Colon (tissue), 2 donors: ENCODE measurements around the gene EYA4.
"Not testable (repeated sequence)": the region's sequence is repeated elsewhere in the genome, so short reads cannot be mapped to it uniquely, and the experiment has no call there.

Experiments used
- FAIRE-seq: peaks from 2 replicates; lab custom pipeline; 2012; peaks lifted over from hg19 to GRCh38; lab: Jason Lieb, UNC
- donor health status: control.
- donor health status: control.

Gene EYA4

DNA sequence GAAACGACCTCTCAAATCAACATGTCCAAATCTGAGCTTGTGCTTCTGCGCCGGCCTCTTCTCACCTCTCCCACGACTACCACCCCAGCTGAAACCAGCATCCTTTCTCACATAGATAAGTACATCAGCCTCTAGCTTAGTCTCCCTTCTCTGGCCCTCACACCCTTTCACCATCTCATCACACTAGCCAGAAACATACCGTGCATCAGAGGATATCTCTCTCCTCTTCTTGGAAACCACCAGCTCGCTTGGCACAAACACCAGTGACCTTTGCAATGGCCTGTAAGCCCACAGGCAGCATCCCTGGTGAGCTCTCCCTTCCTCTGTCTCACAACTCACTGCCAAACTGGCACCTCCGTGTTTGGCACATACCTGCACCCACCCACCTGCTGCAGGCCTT, 291.8 kb downstream of the EYA4 start:
- FAIRE-seq, result no peak

DNA sequence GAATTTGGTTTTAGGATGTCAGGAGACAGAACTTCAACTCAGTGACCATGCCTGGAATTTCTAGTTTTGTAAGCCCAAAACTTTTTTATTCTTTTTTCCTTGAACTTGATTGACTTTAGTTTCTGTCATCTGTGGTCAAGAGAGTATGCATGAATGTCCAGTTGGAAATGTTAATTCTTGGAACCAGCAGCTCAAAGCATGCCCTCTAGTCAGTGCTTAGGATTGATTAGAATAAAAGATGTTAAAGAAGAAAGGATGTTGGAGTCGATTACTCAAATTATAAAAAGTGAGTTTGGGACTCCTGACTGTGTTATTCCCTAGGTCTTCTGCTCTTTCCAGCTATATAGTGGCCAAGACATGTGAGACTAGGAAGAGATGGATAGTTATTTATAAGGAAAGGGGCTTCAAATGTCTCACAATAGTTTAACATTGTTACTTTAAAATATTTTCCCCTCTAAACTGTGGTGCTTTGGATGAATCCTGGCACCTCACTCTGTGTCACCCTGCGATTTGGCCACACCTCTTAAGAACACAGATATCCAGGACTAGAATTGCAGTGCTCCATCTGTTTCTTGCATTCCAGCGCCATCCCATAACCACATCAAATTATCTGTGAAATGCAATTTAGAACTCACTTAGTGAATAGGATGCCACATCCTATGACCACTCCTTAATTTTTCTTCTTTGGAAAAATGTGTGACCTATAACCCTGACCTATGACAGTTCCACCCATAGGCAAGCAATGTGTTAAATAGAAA, 298.5 kb downstream of the EYA4 start:
- FAIRE-seq, result no peak

DNA sequence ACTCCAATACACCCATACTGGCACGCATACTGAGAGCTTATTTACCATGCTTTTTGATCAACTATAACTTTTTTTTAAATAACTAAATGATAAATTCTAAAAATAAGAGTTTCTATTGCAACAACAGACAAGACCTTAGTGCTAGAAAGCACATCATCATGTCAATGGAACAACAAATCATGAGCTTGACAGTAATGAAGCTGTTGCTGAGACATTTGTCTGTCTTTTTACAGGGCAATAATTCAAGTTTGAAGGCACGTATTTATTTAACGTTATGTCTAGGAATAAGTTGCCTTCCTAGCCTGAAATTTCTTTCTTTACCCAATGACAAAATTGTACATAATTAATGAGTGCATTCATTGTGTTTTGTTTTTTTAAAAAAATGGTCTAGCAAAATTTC, 299.2 kb downstream of the EYA4 start:
- no peak for FAIRE-seq

DNA sequence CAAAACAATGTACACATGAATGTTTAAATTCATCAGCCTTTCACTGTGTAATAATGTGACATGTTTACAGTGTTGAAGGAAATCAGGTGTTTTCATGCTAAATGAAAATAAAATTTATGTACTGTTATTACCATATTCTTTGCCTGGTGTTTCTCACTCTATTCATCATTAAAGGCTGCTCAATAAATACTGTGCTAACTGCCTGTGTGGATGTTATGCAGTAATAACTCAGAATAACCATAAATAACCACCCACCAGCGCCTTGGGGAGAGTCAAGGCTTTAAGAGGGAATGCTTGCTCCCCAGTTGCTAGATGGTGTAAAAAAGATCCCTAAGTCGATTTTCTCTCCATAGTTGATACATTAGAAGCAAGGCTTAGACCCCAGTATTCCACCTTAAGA, 299.9 kb downstream of the EYA4 start:
- no peak for FAIRE-seq

DNA sequence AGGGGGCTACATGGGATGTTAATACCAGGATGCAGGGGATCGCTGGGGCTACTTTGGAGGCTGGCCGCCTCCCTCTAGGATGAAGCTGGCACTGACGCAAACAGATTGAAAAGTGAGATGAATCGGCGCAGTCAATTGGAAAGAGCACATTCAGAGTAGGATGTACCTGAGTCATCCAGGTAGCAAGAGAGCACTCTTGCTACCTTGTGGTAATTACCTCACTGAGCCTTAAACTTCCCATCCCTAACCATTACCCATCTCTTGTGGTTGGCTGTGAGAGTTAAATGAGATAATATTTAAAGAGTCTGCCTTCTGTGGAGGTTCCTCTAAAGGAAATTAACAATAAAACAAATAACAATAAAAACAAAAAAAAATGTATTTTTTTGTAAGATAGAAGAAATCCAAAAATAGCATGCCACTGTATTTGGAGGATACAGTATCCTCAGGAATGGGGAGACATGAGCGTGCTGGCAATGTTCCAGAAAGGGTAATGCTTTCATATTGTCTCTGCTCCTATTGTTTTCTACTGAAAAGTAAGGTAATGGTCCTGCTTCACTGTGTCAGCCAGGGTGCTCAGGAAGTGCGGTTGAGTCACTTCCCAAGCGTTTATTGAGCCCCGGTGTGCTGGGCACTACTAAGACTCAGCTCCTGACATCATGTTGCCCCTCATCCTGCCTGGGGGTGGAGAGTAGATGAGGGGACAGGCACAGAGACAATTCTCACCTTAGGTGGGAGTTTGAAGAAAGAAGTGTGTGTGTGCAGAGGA, 301.1 kb downstream of the EYA4 start:
- no peak for FAIRE-seq

DNA sequence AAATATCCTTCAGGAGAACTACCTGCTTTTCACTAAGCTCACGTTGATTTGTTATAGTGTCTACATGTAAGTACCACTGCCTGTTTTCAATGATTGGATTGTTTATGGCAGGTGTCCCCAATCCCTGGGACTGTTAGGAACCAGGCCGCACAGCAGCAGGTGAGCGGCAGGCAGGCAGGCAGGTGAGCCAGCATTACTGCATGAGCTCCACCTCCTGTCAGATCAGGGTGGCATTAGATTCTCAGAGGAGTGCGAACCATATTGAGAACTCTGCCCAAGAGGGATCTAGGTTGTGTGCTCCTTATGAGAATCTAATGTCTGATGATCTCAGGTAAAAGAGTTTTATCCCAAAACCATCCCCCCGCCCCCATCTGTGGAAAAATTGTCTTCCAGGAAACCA, 303.3 kb downstream of the EYA4 start:
- FAIRE-seq, result no peak

DNA sequence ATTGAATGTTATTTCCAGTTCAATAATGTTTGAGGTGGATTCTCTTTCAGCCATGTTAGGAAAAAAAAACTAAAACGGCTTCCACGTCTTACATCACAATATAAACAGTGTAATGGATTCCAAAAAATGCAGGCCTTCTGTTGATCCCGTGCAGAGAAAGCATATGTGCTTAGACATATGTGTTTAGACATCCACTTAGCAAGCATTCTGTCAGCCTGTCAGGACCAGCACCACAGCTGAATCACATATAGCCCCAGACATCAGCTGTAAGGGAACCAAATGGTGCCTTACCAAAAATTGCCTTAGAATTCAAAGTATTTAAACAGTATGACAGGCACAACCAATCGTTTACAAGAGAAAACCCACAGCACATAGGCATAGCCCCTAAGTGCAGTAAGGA, 304.9 kb downstream of the EYA4 start:
- FAIRE-seq, result no peak

DNA sequence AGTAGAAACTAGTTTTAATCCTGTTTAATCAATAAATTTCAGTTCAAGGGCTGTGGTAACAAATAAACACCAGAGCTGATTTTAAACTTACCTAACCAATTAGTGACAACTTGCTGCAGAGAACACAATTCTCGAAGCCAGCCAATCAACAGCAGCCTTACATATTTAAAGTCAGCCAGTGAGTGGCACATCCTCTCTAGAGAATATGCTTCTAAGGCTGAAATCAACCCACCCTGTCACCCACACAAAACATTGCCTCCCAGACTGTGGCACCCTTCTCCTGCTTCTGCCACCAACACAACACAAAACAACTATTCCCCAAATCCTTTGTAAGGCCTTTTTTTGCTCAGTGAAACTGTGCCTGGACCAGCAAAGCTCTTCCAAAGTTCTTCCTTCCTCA, 306.0 kb downstream of the EYA4 start:
- FAIRE-seq, result no peak

DNA sequence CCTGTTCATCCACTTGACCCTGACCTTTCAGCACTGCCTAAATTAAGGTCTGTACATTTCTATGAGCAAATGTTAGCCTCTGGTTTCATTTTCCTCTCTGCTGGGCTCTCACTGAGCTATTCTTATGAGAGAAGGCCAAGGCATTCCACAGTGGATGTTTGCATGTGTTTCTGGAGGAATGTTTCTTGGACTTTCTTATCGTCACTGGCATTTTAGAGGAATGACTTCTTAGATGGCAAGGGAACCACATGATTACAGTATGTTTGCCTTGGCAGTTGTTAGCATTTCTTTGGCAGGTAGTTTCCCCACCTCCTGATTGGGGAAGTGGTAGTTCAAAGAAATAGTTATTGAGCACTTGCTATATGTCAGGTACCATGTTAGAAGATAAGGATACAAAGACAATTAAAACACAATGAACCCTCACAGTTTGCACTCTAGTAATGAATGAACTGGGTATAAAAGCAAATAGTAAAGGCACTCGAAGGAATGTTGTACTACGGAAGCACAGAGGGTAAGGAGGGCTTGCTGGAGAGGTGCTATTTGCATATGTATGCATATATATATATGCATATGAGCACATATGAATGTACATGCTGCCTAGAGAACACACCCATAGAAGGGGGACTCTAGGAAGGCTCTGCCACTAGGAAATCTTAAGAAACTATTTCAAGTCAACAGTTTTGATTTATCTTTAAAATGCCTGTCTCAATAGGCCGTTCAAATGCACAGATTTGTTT, 307.4 kb downstream of the EYA4 start:
- no peak for FAIRE-seq

DNA sequence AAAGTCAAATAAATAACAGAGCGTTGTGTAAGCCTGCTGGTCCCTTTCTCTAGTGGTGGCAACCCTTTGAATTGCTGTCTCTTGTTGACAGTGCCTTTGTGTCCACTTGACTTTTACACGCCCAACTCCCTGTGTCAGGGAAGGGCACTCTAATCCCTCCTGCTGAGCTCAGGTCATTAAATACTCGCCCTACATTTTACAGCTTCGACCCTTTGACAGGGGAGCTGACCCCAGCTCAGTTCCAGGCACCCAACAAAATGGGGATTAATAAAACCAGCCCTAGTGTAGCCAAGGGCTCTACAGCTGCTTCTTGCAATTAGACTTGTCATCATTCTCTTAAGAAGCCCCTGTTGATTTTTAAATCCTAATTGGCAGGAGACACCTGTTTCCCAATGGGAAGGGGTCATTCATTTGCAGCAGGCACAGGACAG, 308.2 kb downstream of the EYA4 start:
- no peak for FAIRE-seq

DNA sequence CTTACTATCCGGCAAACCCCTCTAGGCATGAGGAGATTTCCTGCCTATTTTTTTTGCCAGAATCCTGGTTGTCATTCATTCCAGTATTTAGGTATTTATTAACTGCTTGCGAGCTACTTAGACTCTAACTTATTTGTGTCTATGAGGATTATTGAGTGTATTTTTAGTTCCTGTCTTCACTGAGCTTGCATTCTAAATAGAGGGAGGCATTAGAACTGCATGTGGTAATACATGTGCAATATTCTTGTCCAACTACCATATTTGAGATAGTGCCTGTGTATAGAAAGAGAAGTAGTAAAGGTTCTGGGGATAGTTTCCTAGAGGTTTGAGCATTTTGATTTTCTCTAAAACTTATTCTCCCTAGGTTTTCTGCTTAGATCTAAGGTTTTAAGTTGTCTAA, 308.9 kb downstream of the EYA4 start:
- FAIRE-seq, result no peak

DNA sequence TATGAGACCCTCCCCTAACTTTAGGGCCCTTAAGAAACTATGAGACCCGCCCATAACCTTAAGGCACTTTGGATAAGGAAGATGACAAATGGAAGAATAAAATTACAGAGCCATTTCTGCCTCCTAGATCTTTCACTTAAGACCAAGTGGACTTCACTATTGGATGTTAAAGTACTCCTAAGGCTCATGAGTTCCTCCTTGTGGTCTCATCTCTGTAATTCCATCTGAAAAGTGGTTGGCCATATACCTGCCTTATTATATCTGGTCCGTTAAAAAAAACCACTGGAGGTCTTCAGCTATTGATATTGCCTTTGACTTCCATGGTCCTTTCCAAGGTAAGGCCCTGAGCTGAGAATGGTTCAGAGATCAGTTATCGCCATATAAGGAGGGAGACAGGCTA, 310.3 kb downstream of the EYA4 start:
- no peak for FAIRE-seq

DNA sequence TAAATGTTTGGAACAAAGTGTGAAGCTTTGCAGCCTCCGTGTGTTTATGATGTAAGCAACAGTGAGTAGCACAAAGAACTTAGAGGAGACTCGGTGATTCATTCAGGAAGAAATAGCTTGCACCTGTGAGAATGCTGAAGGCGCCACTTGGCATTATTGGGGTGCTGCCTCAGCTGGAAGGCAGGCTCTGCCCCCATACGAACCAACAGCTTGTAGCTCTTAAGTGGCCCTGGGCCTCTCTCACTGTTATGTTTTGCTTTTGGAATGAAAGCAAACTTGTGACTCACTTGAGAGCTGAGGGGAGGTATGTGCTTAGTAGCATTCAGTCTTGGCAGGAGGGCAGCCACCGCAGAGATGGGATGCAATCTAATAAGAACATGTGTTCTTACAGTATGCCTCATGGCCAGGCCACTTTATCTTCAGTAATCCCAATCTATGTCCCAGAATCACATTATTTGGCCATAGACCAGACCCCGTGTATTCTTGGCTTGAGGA, 310.7 kb downstream of the EYA4 start:
- FAIRE-seq, result no peak

DNA sequence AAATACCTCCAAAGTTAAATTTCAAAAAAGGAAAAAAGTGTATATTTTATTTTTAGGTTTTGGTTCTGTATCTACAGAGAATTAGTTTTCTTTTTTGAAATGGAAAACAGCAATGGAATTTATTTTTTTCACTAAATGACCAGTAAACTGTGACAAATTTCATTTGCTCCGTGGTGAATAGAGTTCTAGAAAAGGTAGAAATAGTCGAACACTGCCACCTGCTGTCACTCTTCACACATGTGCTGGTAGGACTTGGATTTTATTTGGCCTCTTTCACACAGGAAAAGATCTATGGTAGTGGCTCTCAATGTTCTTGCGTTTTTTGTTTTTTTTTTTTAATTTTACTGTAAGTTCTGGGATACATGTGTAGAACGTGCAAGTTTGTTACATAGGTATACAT, 312.5 kb downstream of the EYA4 start:
- peak; percentile 18 for FAIRE-seq

DNA sequence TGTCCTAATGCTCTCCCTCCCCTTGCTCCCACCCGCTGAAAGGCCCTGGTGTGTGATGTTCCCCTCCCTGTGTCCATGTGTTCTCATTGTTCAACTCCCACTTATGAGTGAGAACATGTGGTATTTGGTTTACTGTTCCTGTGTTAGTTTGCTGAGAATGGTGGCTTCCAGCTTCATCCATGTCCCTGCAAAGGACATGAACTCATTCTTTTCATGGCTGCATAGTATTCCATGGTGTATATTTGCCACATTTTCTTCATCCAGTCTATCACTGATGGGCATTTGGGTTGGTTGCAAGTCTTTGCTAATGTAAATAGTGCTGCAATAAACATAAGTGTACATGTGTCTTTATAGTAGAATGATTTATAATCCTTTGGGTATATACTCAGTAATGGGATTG, 313.0 kb downstream of the EYA4 start:
- not testable (repeated sequence) for FAIRE-seq

DNA sequence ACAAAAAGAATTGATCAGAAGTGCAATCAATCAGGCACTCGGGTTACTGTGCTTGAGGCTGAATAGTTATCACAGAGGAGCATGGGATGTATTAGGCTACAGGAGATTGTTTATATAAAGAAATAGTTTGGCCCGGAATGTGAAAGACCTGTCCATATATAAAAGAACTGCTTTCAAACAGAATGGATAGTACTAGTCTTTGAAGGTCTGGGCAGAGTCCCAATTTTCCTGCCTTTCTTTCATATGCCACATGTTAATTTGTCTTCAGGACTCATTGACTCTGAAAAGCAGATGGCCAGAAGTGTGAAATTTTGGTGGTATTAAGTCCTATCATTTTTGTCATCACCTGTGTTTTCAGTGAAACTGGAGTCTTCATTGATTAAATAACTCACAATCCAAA, 314.5 kb downstream of the EYA4 start:
- no peak for FAIRE-seq

DNA sequence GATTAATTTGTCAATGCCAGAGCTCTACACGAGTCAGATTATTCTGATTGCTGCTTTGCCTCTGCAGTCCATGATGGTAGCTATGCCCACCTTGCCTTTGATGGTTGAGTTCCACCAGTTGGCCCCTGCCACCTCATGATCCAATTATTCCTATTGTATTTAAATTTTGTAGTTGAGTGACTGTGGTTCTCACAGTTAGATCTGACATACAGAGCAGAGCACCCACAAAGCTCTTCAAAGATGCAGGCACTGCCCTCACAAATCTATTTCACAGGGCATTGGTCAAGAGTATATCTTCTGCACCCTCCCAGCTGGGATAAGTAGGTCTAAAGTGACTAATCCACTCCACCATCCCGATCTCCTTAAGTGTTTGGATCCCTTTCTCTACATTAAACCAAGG, 318.8 kb downstream of the EYA4 start:
- no peak for FAIRE-seq

DNA sequence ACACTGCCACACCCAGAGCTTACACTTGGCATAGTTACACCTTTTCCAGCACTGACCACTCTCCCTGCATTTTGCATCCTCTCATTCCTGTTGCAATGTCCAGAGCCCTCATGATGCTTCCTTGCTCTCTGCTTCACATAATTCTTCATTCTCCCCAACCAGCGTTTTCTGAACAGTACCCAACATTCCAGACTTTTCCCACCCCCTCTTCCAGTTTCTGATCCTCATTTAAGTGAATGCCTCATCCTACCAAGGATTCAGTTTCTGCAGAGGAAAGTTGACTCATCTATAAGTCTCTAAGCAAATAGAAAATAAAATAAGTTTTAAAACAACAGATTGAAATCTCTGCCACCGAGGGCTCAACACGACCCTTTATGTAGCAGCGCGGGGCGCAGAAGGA, 326.5 kb downstream of the EYA4 start:
- no peak for FAIRE-seq

DNA sequence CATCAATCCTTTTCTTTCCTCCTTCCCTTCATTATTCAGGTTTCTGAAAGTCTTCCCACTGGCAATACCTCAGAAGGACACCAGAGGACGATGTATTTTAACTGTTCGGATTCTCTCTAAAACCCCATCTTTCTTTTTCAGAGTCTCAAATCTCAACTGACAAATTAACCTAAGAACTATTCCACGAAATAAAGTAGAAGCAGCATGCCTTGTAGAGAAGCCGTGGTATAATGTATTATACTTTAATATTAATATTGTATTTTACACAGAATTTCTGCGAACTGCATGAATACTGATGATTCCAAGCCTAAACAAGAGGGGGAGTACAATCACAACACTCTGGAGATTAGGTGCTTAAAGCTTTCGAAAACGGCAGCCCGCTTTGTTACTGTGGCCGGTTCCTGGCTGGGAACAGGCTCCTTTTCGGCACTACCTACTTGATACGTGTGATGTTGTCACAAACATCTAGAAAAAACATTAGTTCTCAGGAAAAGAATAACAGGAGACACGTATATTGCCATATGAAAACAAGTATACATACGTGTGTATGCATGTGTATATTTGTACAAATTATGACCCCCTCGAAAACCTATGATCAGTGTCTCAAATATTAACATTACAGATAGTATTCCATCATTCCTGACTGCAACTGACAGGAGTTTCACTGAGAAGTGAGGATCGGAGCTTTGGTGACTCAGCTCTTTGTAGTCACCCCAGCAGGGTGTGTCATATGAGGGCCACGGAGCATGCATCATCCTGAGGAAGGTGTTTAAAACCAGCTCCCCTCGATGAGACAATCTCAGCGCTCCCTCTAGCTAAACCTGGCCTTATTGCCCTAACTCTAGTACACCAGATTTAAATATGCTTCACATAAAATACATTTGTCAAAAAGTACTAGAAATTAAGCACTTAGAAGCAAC, 328.1 kb downstream of the EYA4 start:
- FAIRE-seq, result no peak

DNA sequence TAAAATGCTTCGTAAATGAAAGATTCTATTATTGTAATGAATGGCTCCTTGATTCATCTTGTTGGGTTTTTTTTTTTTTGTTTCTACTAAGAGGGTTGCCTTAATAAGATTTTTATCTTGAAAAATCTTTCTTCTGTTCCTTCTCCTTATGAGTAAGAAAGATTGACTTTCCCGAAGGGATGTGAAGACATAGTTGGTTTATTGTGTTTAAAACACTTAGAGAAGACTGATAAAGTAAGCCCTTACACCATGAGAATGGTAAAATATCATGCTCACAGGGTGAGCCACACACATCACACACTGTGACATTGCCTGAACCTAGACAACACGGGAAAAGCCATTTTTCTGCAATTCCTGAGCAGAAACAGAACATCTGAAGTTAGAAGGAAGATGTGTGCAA, 330.5 kb downstream of the EYA4 start:
- no peak for FAIRE-seq

DNA sequence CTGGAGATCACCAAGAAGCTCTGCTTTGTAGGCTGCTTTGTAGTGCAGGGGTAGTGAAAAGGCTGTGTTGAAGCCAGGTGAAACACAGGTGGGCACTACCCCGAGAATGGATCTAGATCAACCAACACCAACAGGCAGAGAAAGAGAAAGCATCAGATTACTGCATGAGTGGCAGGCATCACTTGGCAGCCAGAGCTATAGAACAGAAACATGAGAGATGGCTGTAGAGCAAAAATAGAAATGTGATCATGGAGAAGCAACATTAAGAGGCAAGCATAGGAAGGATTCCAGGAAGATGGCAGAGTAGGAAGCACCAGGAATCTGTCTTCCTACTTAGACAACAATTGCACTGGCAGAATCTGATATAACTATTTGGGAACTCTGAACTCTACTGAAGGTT, 336.7 kb downstream of the EYA4 start:
- FAIRE-seq, result no peak
